ENCODE results near the gene TRPV5. TPM values are rescaled to one million over a fixed set of nuclear protein-coding genes. Genes with fewer than 3 reads are reported as not detected.

Gene TRPV5
- total and polyA plus RNA-seq, 2 experiments from 2014 or later: not detected

GRCh38 chr7:142914121-142914520 lies 19.4 kb downstream of the TRPV5 start:
- Histone ChIP-seq H3K36me3 (replicated peaks; ENCODE audit: insufficient read depth, low read depth) (no peaks in the 10 kb centered on the region), H3K4me1 (ENCODE audit: insufficient read depth) (peaks cover 14% of the 10 kb centered on the region), H3K27me3 (no peaks in the 10 kb centered on the region), H3K4me2 (no peak overlapping the region), H2AFZ (no peak overlapping the region), H3K27ac (no peak overlapping the region), H3K9me3 (ENCODE audit: low read depth) (no peaks in the 10 kb centered on the region), H3K9me2 (replicated peaks; ENCODE audit: insufficient read depth) (no peaks in the 10 kb centered on the region), H3K79me2 (no peaks in the 10 kb centered on the region), H4K20me1 (ENCODE audit: insufficient read depth, poor library complexity, severe bottlenecking) (no peaks in the 10 kb centered on the region), H3K4me3 (no peak overlapping the region)
- 52% methylated on average over 1 of the region's 1 CpG for WGBS (ENCODE audit: low lambda C conversion rate, missing lambda C conversion rate)
- no peak for DNase-seq (ENCODE audit: low spot score)
- TF ChIP-seq EZH2phosphoT487 (IDR thresholded peaks at IDR 0.05; ENCODE audit: low read depth, severe bottlenecking, unreplicated experiment) (no peak), CTCF (IDR thresholded peaks at IDR 0.05; ENCODE audit: poor library complexity) (no peak), EZH2 (IDR thresholded peaks at IDR 0.05; ENCODE audit: borderline replicate concordance) (no peak)

- peaks cover 14% of the 10 kb centered on the region for H3K4me1 ChIP-seq (ENCODE audit: insufficient read depth)
- no peak overlapping the region for H3K27ac ChIP-seq
- no peak overlapping the region for H3K4me3 ChIP-seq
- no peak for DNase-seq (ENCODE audit: low spot score)
- no peak overlapping the region for H3K4me2 ChIP-seq
- TF ChIP-seq EZH2phosphoT487 (IDR thresholded peaks at IDR 0.05; ENCODE audit: low read depth, severe bottlenecking, unreplicated experiment) (no peak), EZH2 (IDR thresholded peaks at IDR 0.05; ENCODE audit: borderline replicate concordance) (no peak), CTCF (IDR thresholded peaks at IDR 0.05; ENCODE audit: poor library complexity) (no peak)
- no peaks in the 10 kb centered on the region for H3K9me2 ChIP-seq (replicated peaks; ENCODE audit: insufficient read depth)
- no peaks in the 10 kb centered on the region for H3K9me3 ChIP-seq (ENCODE audit: low read depth)
- no peaks in the 10 kb centered on the region for H4K20me1 ChIP-seq (ENCODE audit: insufficient read depth, poor library complexity, severe bottlenecking)
- WGBS (ENCODE audit: low lambda C conversion rate, missing lambda C conversion rate): 92% methylated on average over 2 of the region's 2 CpGs
- no peak overlapping the region for H2AFZ ChIP-seq
- H3K79me2 ChIP-seq: no peaks in the 10 kb centered on the region
- no peaks in the 10 kb centered on the region for H3K36me3 ChIP-seq (replicated peaks; ENCODE audit: insufficient read depth, low read depth)
- no peaks in the 10 kb centered on the region for H3K27me3 ChIP-seq
Measured at GRCh38 chr7:142913566-142913965, 20.0 kb downstream of the TRPV5 start.

GRCh38 chr7:142913051-142913450 lies 20.5 kb downstream of the TRPV5 start:
- Histone ChIP-seq H3K79me2 (no peaks in the 10 kb centered on the region), H3K4me1 (ENCODE audit: insufficient read depth) (peaks cover 14% of the 10 kb centered on the region), H3K4me2 (no peak overlapping the region), H4K20me1 (ENCODE audit: insufficient read depth, poor library complexity, severe bottlenecking) (no peaks in the 10 kb centered on the region), H2AFZ (no peak overlapping the region), H3K4me3 (no peak overlapping the region), H3K36me3 (replicated peaks; ENCODE audit: insufficient read depth, low read depth) (no peaks in the 10 kb centered on the region), H3K27me3 (no peaks in the 10 kb centered on the region), H3K27ac (no peak overlapping the region), H3K9me2 (replicated peaks; ENCODE audit: insufficient read depth) (no peaks in the 10 kb centered on the region), H3K9me3 (ENCODE audit: low read depth) (no peaks in the 10 kb centered on the region)
- 49% methylated on average over 3 of the region's 3 CpGs for WGBS (ENCODE audit: low lambda C conversion rate, missing lambda C conversion rate)
- TF ChIP-seq EZH2 (IDR thresholded peaks at IDR 0.05; ENCODE audit: borderline replicate concordance) (no peak), EZH2phosphoT487 (IDR thresholded peaks at IDR 0.05; ENCODE audit: low read depth, severe bottlenecking, unreplicated experiment) (no peak), CTCF (IDR thresholded peaks at IDR 0.05; ENCODE audit: poor library complexity) (no peak)
- no peak for DNase-seq (ENCODE audit: low spot score)

GRCh38 chr7:142910481-142910880 lies 23.1 kb downstream of the TRPV5 start:
- TF ChIP-seq EZH2phosphoT487 (IDR thresholded peaks at IDR 0.05; ENCODE audit: low read depth, severe bottlenecking, unreplicated experiment): no peak
- no peak for TF ChIP-seq EZH2 (IDR thresholded peaks at IDR 0.05; ENCODE audit: borderline replicate concordance)
- TF ChIP-seq CTCF (IDR thresholded peaks at IDR 0.05; ENCODE audit: poor library complexity): no peak
- H3K4me2 ChIP-seq: no peak overlapping the region
- no peaks in the 10 kb centered on the region for H3K79me2 ChIP-seq
- H3K9me2 ChIP-seq (replicated peaks; ENCODE audit: insufficient read depth): no peaks in the 10 kb centered on the region
- peak overlapping the region; percentile 74 for H3K27ac ChIP-seq
- H3K36me3 ChIP-seq (replicated peaks; ENCODE audit: insufficient read depth, low read depth): no peaks in the 10 kb centered on the region
- H3K4me1 ChIP-seq (ENCODE audit: insufficient read depth): peaks cover 14% of the 10 kb centered on the region
- no peaks in the 10 kb centered on the region for H3K27me3 ChIP-seq
- no peak for DNase-seq (ENCODE audit: low spot score)
- WGBS (ENCODE audit: low lambda C conversion rate, missing lambda C conversion rate): 71% methylated on average over 2 of the region's 2 CpGs
- H4K20me1 ChIP-seq (ENCODE audit: insufficient read depth, poor library complexity, severe bottlenecking): no peaks in the 10 kb centered on the region
- no peak overlapping the region for H3K4me3 ChIP-seq
- no peaks in the 10 kb centered on the region for H3K9me3 ChIP-seq (ENCODE audit: low read depth)
- H2AFZ ChIP-seq: no peak overlapping the region

Measured in hepatocyte (in vitro differentiated cells).